Keratinocyte (primary cell): ENCODE results near the gene KCNG2. TPM values are rescaled to one million over a fixed set of nuclear protein-coding genes. Genes with fewer than 3 reads are reported as not detected.

Experiments used
- DNase-seq: peaks from one replicate; pipeline ENCODE4 v3.0.0-alpha.2; 2011; ENCODE audit warnings: low read depth, missing footprints, low spot score
- FAIRE-seq: peaks from 2 replicates; lab custom pipeline; 2011; peaks lifted over from hg19 to GRCh38; lab: Jason Lieb, UNC
- H2AFZ ChIP-seq: 2 replicates; pipeline ENCODE4 v1.6.0; 2012; ENCODE audit warnings: low read length, control low read depth, inconsistent platforms; ENCODE audit not compliant: control insufficient read depth
- H3K27ac ChIP-seq: 2 replicates; pipeline ENCODE4 v1.5.1; 2011; ENCODE audit warnings: low read length; ENCODE audit not compliant: control insufficient read depth, insufficient read depth
- H3K27me3 ChIP-seq: 3 replicates; pipeline ENCODE4 v1.6.0; 2011; ENCODE audit warnings: low read length; ENCODE audit not compliant: control insufficient read depth, insufficient read depth; ENCODE audit errors: extremely low read depth
- H3K36me3 ChIP-seq, 2 experiments: 2 replicates in 1 of 2; 3 replicates in 1 of 2; pipeline ENCODE4 v1.5.1; 2011; ENCODE audit warnings: low read length in 2 of 2, mild to moderate bottlenecking in 1 of 2; ENCODE audit not compliant: control insufficient read depth in 2 of 2, insufficient read depth in 2 of 2; ENCODE audit errors: extremely low read depth in 1 of 2
- H3K4me1 ChIP-seq: 3 replicates; pipeline ENCODE4 v1.5.1; 2011; ENCODE audit warnings: low read length; ENCODE audit not compliant: control insufficient read depth, insufficient read depth; ENCODE audit errors: extremely low read depth
- H3K4me2 ChIP-seq: 3 replicates; pipeline ENCODE4 v1.6.0; 2011; ENCODE audit warnings: low read depth, low read length; ENCODE audit not compliant: control insufficient read depth, insufficient read depth; ENCODE audit errors: extremely low read depth
- H3K4me3 ChIP-seq, 3 experiments: fragments of 200-600 bp in 1 of 3; sonication (generic) in 1 of 3; 2 replicates in 2 of 3; 3 replicates in 1 of 3; pipeline ENCODE4 v1.5.1; 2011 to 2016; ENCODE audit warnings: low read length in 3 of 3, mild to moderate bottlenecking in 3 of 3, control low read depth in 2 of 3, inconsistent platforms in 1 of 3, low read depth in 1 of 3, mixed read lengths in 1 of 3, mixed run types in 1 of 3, moderate library complexity in 1 of 3; ENCODE audit not compliant: control insufficient read depth in 2 of 3, insufficient read depth in 2 of 3; ENCODE audit errors: extremely low read depth in 1 of 3
- H3K79me2 ChIP-seq: 2 replicates; pipeline ENCODE4 v1.6.0; 2012; ENCODE audit warnings: low read length; ENCODE audit not compliant: control insufficient read depth, insufficient read depth
- H3K9ac ChIP-seq: 3 replicates; pipeline ENCODE4 v1.6.0; 2011; ENCODE audit warnings: low read length; ENCODE audit not compliant: control insufficient read depth, insufficient read depth; ENCODE audit errors: extremely low read depth
- H3K9me1 ChIP-seq: 3 replicates; pipeline ENCODE4 v1.6.0; 2011; ENCODE audit warnings: low read length; ENCODE audit not compliant: control insufficient read depth, insufficient read depth; ENCODE audit errors: extremely low read depth
- H3K9me3 ChIP-seq: 2 replicates; pipeline ENCODE4 v1.5.1; 2012; ENCODE audit warnings: low read depth, low read length; ENCODE audit not compliant: control insufficient read depth
- H4K20me1 ChIP-seq: 3 replicates; pipeline ENCODE4 v1.6.0; 2011; ENCODE audit warnings: low read length; ENCODE audit not compliant: control insufficient read depth, insufficient read depth; ENCODE audit errors: extremely low read depth
- CTCF ChIP-seq, 3 experiments: IDR thresholded peaks in 1 of 3; conservative IDR thresholded peaks in 1 of 3; optimal IDR thresholded peaks in 1 of 3; 2 replicates in 2 of 3; 3 replicates in 1 of 3; pipeline versions ENCODE3 to v1.5.1; 2011; ENCODE audit warnings: low read length in 3 of 3, mild to moderate bottlenecking in 3 of 3, moderate library complexity in 2 of 3, control low read depth in 1 of 3, inconsistent platforms in 1 of 3; ENCODE audit not compliant: insufficient read depth in 2 of 3; ENCODE audit errors: extremely low read depth in 1 of 3
- EZH2 ChIP-seq: IDR thresholded peaks from one replicate; pipeline ENCODE4 v1.6.1; 2012; ENCODE audit warnings: inconsistent platforms, mild to moderate bottlenecking, low read length, moderate library complexity
- dilution Hi-C: fragments of 300-500 bp; cut with MboI; formaldehyde crosslinking; loops from one replicate; pipeline ENCODE4 v1.7.0; 2020; ENCODE audit warnings: low sequenced_read_pairs; ENCODE audit not compliant: extremely low pct_ligation_motif_present
- polyA plus RNA-seq, 5 experiments: library from polyadenylated mRNA; depleted of rRNA in 3 of 5; stranded (reverse) in 3 of 5; stranded (forward) in 1 of 5; unstranded in 1 of 5; fragments of >200 nt; gene quantifications; 1 replicate in 1 of 5; 2 replicates in 3 of 5; 3 replicates in 1 of 5; pipeline versions ENCODE4 v1.2.1 to v1.2.3, GENCODE V29; 2011 to 2012; ENCODE audit warnings: missing spikeins in 2 of 5, low read depth in 1 of 5, low replicate concordance in 1 of 5

The KCNG2 gene
- polyA plus RNA-seq, 1 donor (not counting 4 experiments of a cell fraction or from before 2014, with no cell fraction given), result not detected

GRCh38 chr18:79749251-79750191 is 48.2 kb upstream of the KCNG2 start:
- dilution Hi-C loops, result no loop called here
- FAIRE-seq, result no peak

GRCh38 chr18:79750980-79751571 is 46.7 kb upstream of the KCNG2 start:
- H3K79me2 ChIP-seq, result no peaks in the 10 kb centered on the region
- DNase-seq (no peak), FAIRE-seq (no peak)
- H4K20me1 ChIP-seq, result peaks cover 6% of the 10 kb centered on the region
- H2AFZ ChIP-seq, result no peak overlapping the region
- H3K27me3 ChIP-seq, result no peaks in the 10 kb centered on the region
- no peak overlapping the region for H3K4me3 ChIP-seq
- no peaks in the 10 kb centered on the region for H3K9me3 ChIP-seq
- dilution Hi-C loops, result no loop called here
- no peaks in the 10 kb centered on the region for H3K9me1 ChIP-seq
- H3K4me2 ChIP-seq, result no peak overlapping the region
- TF ChIP-seq CTCF (optimal IDR thresholded peaks at IDR 0.05 in 1 of 3, IDR thresholded peaks at IDR 0.05 in 1 of 3, conservative IDR thresholded peaks at IDR 0.05 in 1 of 3; ENCODE audit: extremely low read depth in 1 of 3, insufficient read depth in 2 of 3, low read length in 3 of 3) (no peak), EZH2 (no peak)
- H3K9ac ChIP-seq, result no peak overlapping the region
- H3K27ac ChIP-seq, result no peak overlapping the region
- H3K4me1 ChIP-seq, result no peaks in the 10 kb centered on the region
- peaks cover 13 to 14% of the 10 kb centered on the region in 2 experiments for H3K36me3 ChIP-seq

More at GRCh38 chr18:79749251-79750191, 48.2 kb upstream of the KCNG2 start:
- Histone ChIP-seq H3K27me3 (no peaks in the 10 kb centered on the region), H3K9me3 (no peaks in the 10 kb centered on the region), H3K36me3 (peaks cover 13% of the 10 kb centered on the region in 2 experiments), H3K27ac (no peak overlapping the region), H3K79me2 (no peaks in the 10 kb centered on the region), H4K20me1 (peaks cover 6% of the 10 kb centered on the region), H3K9me1 (no peaks in the 10 kb centered on the region), H3K4me3 (no peak overlapping the region), H3K9ac (no peak overlapping the region), H3K4me1 (no peaks in the 10 kb centered on the region), H3K4me2 (no peak overlapping the region), H2AFZ (no peak overlapping the region)
- DNase-seq, result no peak
- TF ChIP-seq CTCF (optimal IDR thresholded peaks at IDR 0.05 in 1 of 3, IDR thresholded peaks at IDR 0.05 in 1 of 3, conservative IDR thresholded peaks at IDR 0.05 in 1 of 3; ENCODE audit: extremely low read depth in 1 of 3, insufficient read depth in 2 of 3, low read length in 3 of 3) (no peak), EZH2 (no peak)
